HepG2 (cell line): ENCODE data around the gene ATP6V0E1. TPM values are rescaled to one million over a fixed set of nuclear protein-coding genes. Genes with fewer than 3 reads are reported as not detected.

Experiments
- DNMT1 ChIP-seq: sonication (generic); formaldehyde crosslinking; IDR thresholded peaks from 2 replicates; pipeline ENCODE4 v1.5.1; 2020; ENCODE audit warnings: mild to moderate bottlenecking, missing genetic modification reagents
- HIC2 ChIP-seq: sonication (generic); formaldehyde crosslinking; IDR thresholded peaks from 2 replicates; pipeline ENCODE4 v1.9.0; 2022; ENCODE audit warnings: low read depth, missing genetic modification reagents
- HNF4A ChIP-seq: sonication (generic); formaldehyde crosslinking; IDR thresholded peaks from 2 replicates; pipeline ENCODE4 v1.4.0; 2020; ENCODE audit warnings: missing genetic modification reagents
- ISX ChIP-seq: sonication (generic); formaldehyde crosslinking; conservative IDR thresholded peaks from 2 replicates; pipeline ENCODE4 v1.5.0; 2020; ENCODE audit warnings: missing genetic modification reagents
- MAX ChIP-seq: IDR thresholded peaks from 2 replicates; pipeline ENCODE4 v1.6.1; 2012; ENCODE audit warnings: inconsistent platforms
- MLLT10 ChIP-seq: sonication (generic); formaldehyde crosslinking; IDR thresholded peaks from 2 replicates; pipeline ENCODE4 v1.4.0; 2020; ENCODE audit warnings: missing genetic modification reagents
- MTF1 ChIP-seq: sonication (generic); formaldehyde crosslinking; IDR thresholded peaks from 2 replicates; pipeline ENCODE4 v1.5.0; 2020; ENCODE audit warnings: missing genetic modification reagents
- NFE2L2 ChIP-seq: fragments of 150-350 bp; IDR thresholded peaks from 2 replicates; pipeline ENCODE4 v1.6.1; 2014; ENCODE audit warnings: low read length
- PHF20 ChIP-seq: sonication (generic); formaldehyde crosslinking; IDR thresholded peaks from 2 replicates; pipeline ENCODE4 v1.5.0; 2020; ENCODE audit warnings: mild to moderate bottlenecking, missing genetic modification reagents
- SNAPC2 ChIP-seq: sonication (generic); formaldehyde crosslinking; IDR thresholded peaks from 2 replicates; pipeline ENCODE4 v1.8.1; 2022; ENCODE audit warnings: mild to moderate bottlenecking, missing genetic modification reagents
- STAG1 ChIP-seq: sonication (generic); formaldehyde crosslinking; IDR thresholded peaks from 2 replicates; pipeline ENCODE4 v1.4.0; 2020; ENCODE audit warnings: missing genetic modification reagents
- TGIF2 ChIP-seq: IDR thresholded peaks from 2 replicates; pipeline ENCODE4 v1.6.1; 2016; ENCODE audit warnings: control low read depth, missing compliant biosample characterization
- THAP11 ChIP-seq: IDR thresholded peaks from 2 replicates; pipeline ENCODE4 v1.6.1; 2016; ENCODE audit warnings: missing biosample characterization, missing genetic modification reagents
- U2AF2 ChIP-seq: fragments of 200-400 bp; formaldehyde crosslinking; IDR thresholded peaks from 2 replicates; pipeline ENCODE4 v1.6.1; 2017; ENCODE audit warnings: low read depth, mild to moderate bottlenecking, low read length
- ZNF317 ChIP-seq: sonication (generic); formaldehyde crosslinking; IDR thresholded peaks from 2 replicates; pipeline ENCODE4 v1.5.0; 2020; ENCODE audit warnings: mild to moderate bottlenecking, missing genetic modification reagents
- ZNF335 ChIP-seq: sonication (generic); formaldehyde crosslinking; IDR thresholded peaks from 2 replicates; pipeline ENCODE4 v1.4.0; 2020; ENCODE audit warnings: missing genetic modification reagents
- ZNF557 ChIP-seq: sonication (generic); formaldehyde crosslinking; IDR thresholded peaks from 2 replicates; pipeline ENCODE4 v1.4.0; 2020; ENCODE audit warnings: missing genetic modification reagents
- ZNF646 ChIP-seq: sonication (generic); formaldehyde crosslinking; IDR thresholded peaks from 2 replicates; pipeline ENCODE4 v1.9.0; 2021; ENCODE audit warnings: mild to moderate bottlenecking, missing genetic modification reagents
- ZNF747 ChIP-seq: sonication (generic); formaldehyde crosslinking; IDR thresholded peaks from 2 replicates; pipeline ENCODE4 v1.8.1; 2023; ENCODE audit warnings: missing genetic modification reagents, mild to moderate bottlenecking, borderline replicate concordance
- ZNF773 ChIP-seq: sonication (generic); formaldehyde crosslinking; IDR thresholded peaks from 2 replicates; pipeline ENCODE4 v1.4.0; 2020; ENCODE audit warnings: missing genetic modification reagents, borderline replicate concordance
- ZNF781 ChIP-seq: sonication (generic); formaldehyde crosslinking; IDR thresholded peaks from 2 replicates; pipeline ENCODE4 v1.5.1; 2020; ENCODE audit warnings: borderline replicate concordance, mild to moderate bottlenecking, missing genetic modification reagents; ENCODE audit errors: not compliant biosample characterization
- ZNF784 ChIP-seq: sonication (generic); formaldehyde crosslinking; IDR thresholded peaks from 2 replicates; pipeline ENCODE4 v1.5.1; 2020; ENCODE audit warnings: missing genetic modification reagents, mild to moderate bottlenecking, borderline replicate concordance
- ZNF879 ChIP-seq: sonication (generic); formaldehyde crosslinking; IDR thresholded peaks from 2 replicates; pipeline ENCODE4 v1.8.1; 2023; ENCODE audit warnings: missing genetic modification reagents
- polyA plus RNA-seq, 8 experiments: library from polyadenylated mRNA; depleted of rRNA in 3 of 8; stranded (reverse) in 7 of 8; unstranded in 1 of 8; fragments of >200 nt; fragmentation: Illumina TruSeq in 4 of 8; extraction: Trizol in 4 of 8; gene quantifications; 2 replicates each; pipeline versions ENCODE4 v1.2.1 to v1.2.3, GENCODE V29; 2011 to 2016; ENCODE audit warnings: low read depth in 4 of 8, missing spikeins in 1 of 8, mixed read lengths in 1 of 8; ENCODE audit not compliant: insufficient read depth in 1 of 8
- total RNA-seq, 5 experiments: library from RNA; depleted of rRNA; stranded (reverse); fragments of >200 nt; fragmentation: Illumina TruSeq; extraction: Trizol; gene quantifications; 2 replicates each; pipeline ENCODE4 v1.2.3, GENCODE V29; 2016; ENCODE audit warnings: low read depth in 1 of 5

The ATP6V0E1 gene
- total and polyA plus RNA-seq, 2 of the 13 experiments (the other 11 are each of a cell fraction or from before 2014, with no cell fraction given), result 143 to 215 TPM

- TF ChIP-seq MTF1 (no peak), ZNF557 (CRISPR knock-in tag) (0 out of 2 replicates have a peak, but pooled peaks have one; percentile 2), ISX (CRISPR knock-in tag) (no peak), PHF20 (no peak), MAX (no peak; the same call in 1 of the 2 replicates), TGIF2 (peak; percentile 46; the same call in 1 of the 2 replicates), STAG1 (peak; percentile 58), SNAPC2 (CRISPR knock-in tag) (0 out of 2 replicates have a peak, but pooled peaks have one; percentile 17), THAP11 (CRISPR knock-in tag) (no peak), HIC2 (CRISPR knock-in tag) (no peak), NFE2L2 (peak; percentile 27; the same call in 1 of the 2 replicates), ZNF879 (no peak), ZNF773 (CRISPR knock-in tag) (no peak), MLLT10 (CRISPR knock-in tag) (no peak), ZNF747 (CRISPR knock-in tag) (no peak), ZNF781 (no peak), ZNF646 (no peak), HNF4A (no peak), ZNF317 (CRISPR knock-in tag) (no peak), DNMT1 (no peak), ZNF335 (CRISPR knock-in tag) (no peak), ZNF784 (CRISPR knock-in tag) (no peak), U2AF2 (no peak)
Measured at GRCh38 chr5:172984244-172984953, 828 bp downstream of the ATP6V0E1 start (continued).
